Measurements from ENCODE around the gene ALAD. TPM values are rescaled to one million over a fixed set of nuclear protein-coding genes. Genes with fewer than 3 reads are reported as not detected.

Gene ALAD
- total and polyA plus RNA-seq, 2 of the 13 experiments (the other 11 are each of a cell fraction or from before 2014, with no cell fraction given): 21.8 to 30.1 TPM

GRCh38 chr9:113401027-113401792, at the start of gene ALAD (continued):
- TF ChIP-seq AHDC1 (CRISPR knock-in tag; IDR thresholded peaks at IDR 0.05; ENCODE audit: borderline replicate concordance) (peak; percentile 83), THRA (CRISPR knock-in tag; IDR thresholded peaks at IDR 0.05; ENCODE audit: borderline replicate concordance) (peak; percentile 44; the same call in 1 of the 2 replicates), ZMAT5 (CRISPR knock-in tag; IDR thresholded peaks at IDR 0.05; ENCODE audit: borderline replicate concordance, low read depth) (no peak), MXI1 (IDR thresholded peaks at IDR 0.05; ENCODE audit: borderline replicate concordance, low read depth, low read length) (peak; percentile 84; the same call in 1 of the 3 replicates), NCOA2 (CRISPR knock-in tag; IDR thresholded peaks at IDR 0.05) (peak; percentile 46; the same call in 1 of the 2 replicates), FOXP4 (CRISPR knock-in tag; IDR thresholded peaks at IDR 0.05) (peak; percentile 60; the same call in 1 of the 2 replicates), ELF1 (CRISPR knock-in tag; IDR thresholded peaks at IDR 0.05) (peak; percentile 97), FOSL1 (CRISPR knock-in tag; IDR thresholded peaks at IDR 0.05; ENCODE audit: borderline replicate concordance) (no peak), RXRB (CRISPR knock-in tag; IDR thresholded peaks at IDR 0.05; ENCODE audit: borderline replicate concordance) (peak; percentile 60; the same call in 1 of the 2 replicates), RARA (CRISPR knock-in tag; IDR thresholded peaks at IDR 0.05) (peak; percentile 32), ZNF761 (CRISPR knock-in tag; conservative IDR thresholded peaks at IDR 0.05) (peak; percentile 70; the same call in 1 of the 2 replicates), PTBP1 (IDR thresholded peaks at IDR 0.05; ENCODE audit: low read depth, low read length, poor library complexity, severe bottlenecking) (no peak), TARDBP (CRISPR knock-in tag; IDR thresholded peaks at IDR 0.05) (peak; percentile 84), DNMT1 (CRISPR knock-in tag; IDR thresholded peaks at IDR 0.05) (no peak), ZNF777 (CRISPR knock-in tag; IDR thresholded peaks at IDR 0.05) (peak; percentile 56; the same call in 1 of the 2 replicates), ZNF503 (CRISPR knock-in tag; IDR thresholded peaks at IDR 0.05) (peak; percentile 85), ZNF766 (CRISPR knock-in tag; IDR thresholded peaks at IDR 0.05; ENCODE audit: borderline replicate concordance) (peak; percentile 50; the same call in 1 of the 2 replicates)

Measured in HepG2 (cell line).